ENCODE data around the gene RIPK4.
"Not testable (repeated sequence)": the region's sequence is repeated elsewhere in the genome, so short reads cannot be mapped to it uniquely, and the experiment has no call there.

RIPK4 gene

GRCh38 chr21:41733951-41734689, 32.7 kb downstream of the RIPK4 start:
- DNase-seq: no peak

- DNase-seq: no peak
Observed at GRCh38 chr21:41731081-41731480, 35.8 kb downstream of the RIPK4 start.

GRCh38 chr21:41730367-41730765, 36.5 kb downstream of the RIPK4 start:
- no peak for DNase-seq

- DNase-seq: no peak
Observed at GRCh38 chr21:41729701-41730366, 37.0 kb downstream of the RIPK4 start.

- DNase-seq: no peak
Observed at GRCh38 chr21:41727784-41728763, 38.8 kb downstream of the RIPK4 start.

- DNase-seq: no peak
Observed at GRCh38 chr21:41726970-41727783, 39.7 kb downstream of the RIPK4 start.

- DNase-seq: no peak
Observed at GRCh38 chr21:41726630-41726969, 40.3 kb downstream of the RIPK4 start.

- DNase-seq: no peak
Observed at GRCh38 chr21:41726058-41726558, 40.7 kb downstream of the RIPK4 start.

- DNase-seq: no peak
Observed at GRCh38 chr21:41725421-41726031, 41.3 kb downstream of the RIPK4 start.

GRCh38 chr21:41723835-41724234, 43.0 kb downstream of the RIPK4 start:
- DNase-seq: not testable (repeated sequence)

GRCh38 chr21:41722052-41723018, 44.5 kb downstream of the RIPK4 start:
- no peak for DNase-seq

GRCh38 chr21:41720250-41720649, 46.6 kb downstream of the RIPK4 start:
- no peak for DNase-seq

GRCh38 chr21:41719691-41720090, 47.2 kb downstream of the RIPK4 start:
- DNase-seq: no peak

GRCh38 chr21:41717573-41718330, 49.1 kb downstream of the RIPK4 start:
- no peak for DNase-seq

GRCh38 chr21:41716751-41717150, 50.1 kb downstream of the RIPK4 start:
- no peak for DNase-seq

GRCh38 chr21:41715649-41716281, 51.1 kb downstream of the RIPK4 start:
- DNase-seq: no peak

GRCh38 chr21:41714299-41714865, 52.5 kb downstream of the RIPK4 start:
- DNase-seq: not testable (repeated sequence)

GRCh38 chr21:41713495-41714281, 53.2 kb downstream of the RIPK4 start:
- no peak for DNase-seq
